Ovary (tissue), 3 donors: Measurements from ENCODE around the gene ATXN7.

Source experiments
- CTCF ChIP-seq, 3 donors: fragments of 450-650 bp in 2 of 3; fragments of 200-600 bp in 1 of 3; IDR thresholded peaks; one replicate each; pipeline versions ENCODE4 v1.5.1 to v1.8.0; 2016 to 2022; ENCODE audit warnings: antibody characterized with exemption in 3 of 3, mild to moderate bottlenecking in 1 of 3
- EP300 ChIP-seq: sonication (generic); formaldehyde crosslinking; IDR thresholded peaks from one replicate; pipeline ENCODE4 v1.6.1; 2017; ENCODE audit warnings: antibody characterized with exemption
- POLR2A ChIP-seq: fragments of 450-650 bp; IDR thresholded peaks from one replicate; pipeline ENCODE4 v1.6.1; 2017; ENCODE audit warnings: antibody characterized with exemption, mild to moderate bottlenecking, moderate library complexity
- donor health status: DM: no; HTN: no; CAD: no.

GRCh38 chr3:63947594-63947993, 83.9 kb downstream of the ATXN7 start:
- TF ChIP-seq CTCF (IDR thresholded peaks at IDR 0.05) (no peak), POLR2A (no peak), EP300 (no peak)
